Caki2 (cell line): Measurements from ENCODE around the gene UBE3C. TPM values are rescaled to one million over a fixed set of nuclear protein-coding genes. Genes with fewer than 3 reads are reported as not detected.
"Not testable (repeated sequence)": the region's sequence is repeated elsewhere in the genome, so short reads cannot be mapped to it uniquely, and the experiment has no call there.

Experiments
- DNase-seq: peaks from one replicate; pipeline ENCODE4 v3.0.0-alpha.2; 2015; ENCODE audit warnings: low read depth
- in situ Hi-C: cut with HindIII; loops from 2 replicates; pipeline ENCODE4 v1.10.0; 2016; ENCODE audit warnings: low sequenced_read_pairs, low pct_unique_long_range_greater_than_20kb, mixed read lengths
- total RNA-seq: library from RNA; depleted of rRNA; stranded (reverse); fragments of >200 nt; shearing (Covaris generic); gene quantifications from 2 replicates; pipeline ENCODE4 v1.2.3, GENCODE V29; 2014; ENCODE audit warnings: low replicate concordance

UBE3C gene
- total RNA-seq, 1 experiment from 2014 or later, result 40.6 TPM

- no peak for DNase-seq
- in situ Hi-C loops, result no loop called here
These were observed 14.5 kb downstream of the UBE3C start for GRCh38 chr7:157153260-157153659.

- in situ Hi-C loops, result no loop called here
- no peak for DNase-seq
These were observed 17.2 kb downstream of the UBE3C start for GRCh38 chr7:157155959-157156358.

GRCh38 chr7:157158400-157158799, 19.7 kb downstream of the UBE3C start:
- DNase-seq, result no peak
- in situ Hi-C loops, result no loop called here

- in situ Hi-C loops, DNase-seq: not testable (repeated sequence)
These were observed 20.8 kb downstream of the UBE3C start for GRCh38 chr7:157159537-157159936.

- DNase-seq, result no peak
- in situ Hi-C loops, result no loop called here
These were observed 21.7 kb downstream of the UBE3C start for GRCh38 chr7:157160433-157160832.

- DNase-seq, result no peak
- in situ Hi-C loops, result no loop called here
These were observed 27.3 kb downstream of the UBE3C start for GRCh38 chr7:157165987-157166386.

- DNase-seq, result no peak
- in situ Hi-C loops, result no loop called here
These were observed 29.8 kb downstream of the UBE3C start for GRCh38 chr7:157168571-157168970.

- no peak for DNase-seq
- in situ Hi-C loops, result no loop called here
These were observed 38.0 kb downstream of the UBE3C start for GRCh38 chr7:157176771-157177170.

DNA sequence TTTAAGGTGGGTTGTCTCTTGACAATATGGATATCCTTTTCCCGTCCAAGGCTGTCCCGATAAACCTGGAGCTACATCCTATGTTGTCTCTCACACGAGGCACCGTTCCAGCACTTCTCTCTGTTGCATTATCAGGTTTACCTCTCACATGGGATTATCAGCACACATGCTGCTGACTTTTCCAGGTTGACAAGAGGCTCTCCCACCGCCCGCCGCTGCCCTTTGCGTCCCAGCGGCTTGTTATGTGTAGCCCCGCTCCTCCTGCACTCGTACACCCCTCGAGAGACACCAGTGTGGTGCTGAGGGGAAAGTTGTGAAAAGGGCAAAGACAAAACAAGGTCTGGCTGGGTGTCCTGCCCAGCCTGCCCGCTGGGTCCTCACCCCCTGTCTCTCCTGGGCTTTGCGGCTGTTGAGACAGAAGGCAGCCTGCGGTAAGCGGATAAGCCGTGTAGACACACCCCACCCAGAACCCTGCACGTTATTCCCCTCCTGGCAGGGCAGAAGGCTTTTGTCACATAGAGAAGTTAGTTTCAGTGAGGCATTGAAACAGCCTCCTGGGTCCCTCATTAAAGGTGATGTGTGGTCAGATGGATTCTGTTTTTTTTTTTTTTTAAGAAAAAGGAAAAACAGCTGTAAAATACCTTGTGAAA, 38.7 kb downstream of the UBE3C start:
- in situ Hi-C loops, result no loop called here
- DNase-seq, result no peak

DNA sequence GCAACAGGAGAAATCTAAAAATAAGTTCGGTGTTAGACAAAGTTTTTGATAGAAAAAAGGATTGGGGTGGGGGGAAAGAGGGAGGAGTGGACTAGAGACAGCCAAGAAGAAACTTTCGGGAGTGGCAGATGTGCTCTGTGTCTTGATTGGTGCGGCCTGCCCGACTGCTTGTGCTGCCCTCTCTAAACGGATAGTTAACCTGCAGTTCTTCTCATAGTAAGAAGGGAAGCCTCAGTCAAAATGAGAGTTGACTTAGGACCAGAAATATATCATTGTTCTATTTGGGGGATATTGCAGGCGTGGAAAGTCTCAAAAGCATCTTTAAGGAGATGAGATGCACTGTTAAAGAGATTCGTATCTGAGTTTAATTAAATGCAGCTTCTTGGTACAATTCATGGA, 39.3 kb downstream of the UBE3C start:
- DNase-seq, result no peak
- in situ Hi-C loops, result no loop called here

DNA sequence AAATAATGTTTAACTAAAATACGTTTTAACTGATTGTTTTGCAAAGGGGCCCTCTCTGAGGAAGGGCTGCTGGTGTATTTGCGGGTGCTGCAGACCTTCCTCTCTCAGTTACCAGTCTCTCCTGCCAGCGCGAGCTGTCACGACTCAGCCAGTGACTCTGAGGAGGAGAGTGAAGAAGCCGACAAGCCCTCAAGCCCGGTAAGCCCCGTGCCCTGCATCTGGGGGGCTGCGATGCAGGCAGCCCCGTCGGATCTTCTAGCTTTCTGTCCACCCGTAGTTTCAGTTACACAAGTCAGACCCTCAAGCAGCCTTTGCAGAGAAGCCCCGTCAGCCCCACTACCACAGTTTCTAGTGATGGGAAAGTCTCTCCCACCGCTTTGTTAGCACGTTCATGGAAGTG, 45.1 kb downstream of the UBE3C start:
- in situ Hi-C loops, result no loop called here
- no peak for DNase-seq

DNA sequence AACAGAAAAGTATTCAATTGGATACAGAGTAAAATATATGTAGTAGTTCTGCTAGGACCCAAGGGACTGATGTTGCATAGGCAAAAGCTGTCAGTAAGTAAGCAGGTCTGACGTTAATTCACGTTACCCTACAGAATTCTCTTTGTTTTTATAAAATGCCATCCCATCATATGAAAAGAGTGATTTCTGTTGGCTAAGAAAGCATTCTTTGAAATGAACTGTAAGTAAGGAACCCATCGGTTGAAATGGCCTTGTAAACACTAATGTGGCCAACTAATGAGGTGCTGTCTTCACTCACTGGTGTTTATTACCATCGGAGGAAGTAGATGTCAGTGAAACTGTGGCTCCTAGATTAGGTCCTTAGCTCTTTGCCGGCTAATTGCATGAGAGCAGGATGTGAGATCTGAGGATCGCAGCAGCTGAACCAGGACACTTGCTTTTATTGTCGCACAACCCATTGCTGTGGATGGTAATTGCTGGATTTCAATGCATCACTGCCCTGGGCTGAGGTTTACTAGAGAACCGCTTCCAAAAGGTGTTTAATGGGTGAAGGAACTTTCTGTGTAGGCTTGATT, 49.5 kb downstream of the UBE3C start:
- in situ Hi-C loops, result no loop called here
- DNase-seq, result no peak

DNA sequence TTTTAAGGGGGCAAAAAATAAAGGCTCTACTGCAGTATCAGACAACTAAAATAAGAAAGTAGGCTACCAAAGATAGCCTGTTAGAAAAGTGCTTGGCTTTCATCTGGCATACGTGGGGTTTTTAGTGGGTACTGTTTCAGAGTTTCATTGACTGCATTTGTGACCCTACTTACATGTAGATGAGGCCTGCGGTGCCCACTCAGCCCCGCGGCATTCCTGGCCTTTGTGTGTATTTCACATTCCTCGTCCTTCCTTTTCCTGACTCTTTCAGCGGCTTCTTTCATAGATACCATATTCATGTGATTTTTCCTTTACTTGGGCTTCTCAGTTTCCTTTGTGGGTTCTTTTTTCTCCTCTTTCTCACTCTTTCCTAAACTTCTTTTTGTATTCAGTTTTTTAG, 50.7 kb downstream of the UBE3C start:
- no peak for DNase-seq
- in situ Hi-C loops, result no loop called here

GRCh38 chr7:157192861-157193260, 54.1 kb downstream of the UBE3C start:
- in situ Hi-C loops, result no loop called here
- DNase-seq, result no peak

DNA sequence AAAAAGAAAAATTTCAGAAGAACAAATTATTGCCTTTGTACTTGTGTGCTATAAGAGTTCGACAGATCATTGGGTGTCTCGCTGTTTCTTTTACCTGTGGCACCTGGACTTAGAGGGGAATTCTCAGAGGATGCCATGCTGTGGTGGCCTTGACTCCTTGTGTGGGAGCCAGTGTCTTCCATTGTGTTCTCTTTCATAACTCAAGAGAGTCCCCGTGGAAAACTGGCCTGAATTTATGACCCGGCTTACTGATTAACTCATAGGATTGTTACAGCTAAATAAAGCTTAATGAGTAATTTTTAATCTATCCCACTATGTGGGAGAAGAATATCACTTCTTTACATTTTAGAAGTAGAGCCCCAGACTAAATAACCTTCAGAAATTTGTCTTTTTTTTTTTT, 54.5 kb downstream of the UBE3C start:
- no peak for DNase-seq
- in situ Hi-C loops, result no loop called here

GRCh38 chr7:157194948-157195347, 56.2 kb downstream of the UBE3C start:
- in situ Hi-C loops, result no loop called here
- no peak for DNase-seq

GRCh38 chr7:157195868-157196267, 57.1 kb downstream of the UBE3C start:
- DNase-seq, result no peak
- in situ Hi-C loops, result no loop called here

DNA sequence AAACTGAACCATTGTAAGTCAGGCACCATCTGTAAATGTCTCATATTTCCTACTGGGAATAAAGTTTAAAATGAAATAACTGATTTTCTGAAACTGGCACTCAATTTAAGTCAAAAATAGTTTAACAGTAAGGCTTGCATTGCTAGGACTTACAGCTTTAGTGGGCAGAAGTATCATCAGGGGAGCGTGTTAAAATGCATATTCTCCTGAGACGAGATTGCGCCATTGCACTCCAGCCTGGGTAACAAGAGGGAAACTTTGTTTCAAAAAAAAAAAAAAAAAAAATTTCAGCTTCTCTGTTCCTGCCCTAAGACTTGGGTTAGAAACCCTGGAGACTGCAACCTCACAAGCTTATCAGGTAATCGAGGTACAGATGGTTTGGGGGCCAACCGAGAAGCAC, 65.4 kb downstream of the UBE3C start:
- DNase-seq, result no peak
- in situ Hi-C loops, result no loop called here

GRCh38 chr7:157205438-157205837, 66.7 kb downstream of the UBE3C start:
- DNase-seq, result no peak
- in situ Hi-C loops, result no loop called here
